K562 (cell line): ENCODE measurements around the gene SPTBN4. TPM values are rescaled to one million over a fixed set of nuclear protein-coding genes. Genes with fewer than 3 reads are reported as not detected.

ENCODE experiments used
- IRF2 ChIP-seq: sonication (generic); formaldehyde crosslinking; IDR thresholded peaks from 2 replicates; pipeline ENCODE4 v1.8.1; 2022; ENCODE audit warnings: mild to moderate bottlenecking, missing genetic modification reagents
- L3MBTL2 ChIP-seq: fragments of 450-650 bp; IDR thresholded peaks from 2 replicates; pipeline ENCODE4 v1.6.1; 2016; ENCODE audit warnings: mild to moderate bottlenecking, moderate library complexity
- MBD1 ChIP-seq: fragments of 250-450 bp; sonication (Bioruptor Pico); IDR thresholded peaks from 2 replicates; pipeline ENCODE4 v1.8.0; 2022; ENCODE audit warnings: inconsistent platforms
- SRSF1 ChIP-seq: fragments of 200-400 bp; formaldehyde crosslinking; IDR thresholded peaks from 2 replicates; pipeline ENCODE4 v1.6.1; 2017; ENCODE audit warnings: mild to moderate bottlenecking, low read depth, low read length, moderate library complexity
- ZNF318 ChIP-seq, 2 experiments: fragments of 450-650 bp; IDR thresholded peaks; 2 replicates each; pipeline ENCODE4 v1.6.1; 2016; ENCODE audit warnings: mild to moderate bottlenecking in 2 of 2, borderline replicate concordance in 1 of 2, low read depth in 1 of 2, moderate library complexity in 1 of 2
- polyA plus RNA-seq, 8 experiments: library from polyadenylated mRNA; depleted of rRNA in 4 of 8; stranded (reverse) in 5 of 8; unstranded in 3 of 8; fragments of >200 nt; fragmentation: Nextera tagmentation in 2 of 8; fragmentation: Illumina TruSeq in 1 of 8; extraction: Ambion mirVana in 2 of 8; extraction: Trizol in 1 of 8; gene quantifications; 2 replicates each; pipeline versions ENCODE4 v1.2.1 to v1.2.3, GENCODE V29; 2011 to 2014; ENCODE audit warnings: inconsistent platforms in 1 of 8, missing spikeins in 1 of 8
- total RNA-seq, 7 experiments: library from RNA; depleted of rRNA in 6 of 7; stranded (reverse); fragments of >200 nt in 6 of 7; fragmentation: Illumina TruSeq in 2 of 7; extraction: Trizol in 2 of 7; gene quantifications; 2 replicates each; pipeline versions ENCODE4 v1.2.1 to v1.2.3, GENCODE V29; 2011 to 2021; ENCODE audit warnings: low replicate concordance in 1 of 7

SPTBN4 gene
- total and polyA plus RNA-seq, 9 of the 15 experiments (the other 6 are each of a cell fraction or from before 2014, with no cell fraction given) = 0.01 to 1.5 (median 0.86) TPM

- TF ChIP-seq ZNF318 (IDR thresholded peaks at IDR 0.05; ENCODE audit: borderline replicate concordance in 1 of 2, low read depth in 1 of 2) = no peak
- peak; percentile 39; the same call in 1 of the 2 replicates for TF ChIP-seq SRSF1
- no peak for TF ChIP-seq IRF2
- peak; percentile 73 for TF ChIP-seq L3MBTL2
- TF ChIP-seq MBD1 (CRISPR knock-in tag) = no peak
Observed at GRCh38 chr19:40420766-40421765, 45.7 kb upstream of the SPTBN4 start (continued).
